DND-41 (cell line): ENCODE measurements around the gene CDHR2.

ENCODE experiments used
- EZH2 ChIP-seq: IDR thresholded peaks from 3 replicates; pipeline ENCODE4 v1.6.1; 2012; ENCODE audit warnings: borderline replicate concordance, low read depth, mild to moderate bottlenecking, moderate library complexity, low read length, inconsistent platforms; ENCODE audit not compliant: severe bottlenecking
- TF ChIP-seq, protein P1 (sequence below): IDR thresholded peaks from 2 replicates; pipeline ENCODE4 v1.5.1; 2012; ENCODE audit warnings: borderline replicate concordance, low read length, moderate library complexity, mild to moderate bottlenecking; ENCODE audit not compliant: poor library complexity, severe bottlenecking; ENCODE audit errors: extremely low read depth

DNA sequence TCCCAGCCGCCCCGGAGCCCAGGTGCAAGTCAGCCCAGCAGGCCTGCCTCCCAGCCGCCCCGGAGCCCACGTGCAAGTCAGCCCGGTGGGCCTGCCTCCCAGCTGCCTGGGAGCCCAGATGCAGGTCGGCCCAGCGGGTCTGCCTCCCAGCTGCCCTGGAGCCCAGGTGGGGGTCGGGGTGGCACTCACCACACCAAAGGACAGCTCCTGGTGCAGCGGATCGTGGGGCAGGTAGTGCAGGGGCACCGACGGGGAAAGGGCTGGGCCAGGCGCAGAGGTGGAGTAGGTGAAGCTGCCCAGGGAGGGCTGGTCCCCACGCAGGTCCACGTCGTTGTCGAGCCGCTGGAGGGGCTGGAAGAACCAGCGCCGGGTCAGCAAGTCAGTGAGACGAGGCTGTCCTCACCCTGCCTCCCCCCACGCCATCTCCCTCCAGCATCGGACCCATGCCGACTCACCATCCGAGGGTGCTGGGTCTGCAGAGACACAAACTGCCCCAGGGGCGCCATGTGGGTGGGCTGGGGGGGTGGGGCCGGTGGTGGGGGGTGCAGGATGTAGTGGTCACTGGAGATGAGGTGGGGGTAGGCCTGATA, 18.7 kb upstream of the CDHR2 start:
- TF ChIP-seq, protein P1, sequence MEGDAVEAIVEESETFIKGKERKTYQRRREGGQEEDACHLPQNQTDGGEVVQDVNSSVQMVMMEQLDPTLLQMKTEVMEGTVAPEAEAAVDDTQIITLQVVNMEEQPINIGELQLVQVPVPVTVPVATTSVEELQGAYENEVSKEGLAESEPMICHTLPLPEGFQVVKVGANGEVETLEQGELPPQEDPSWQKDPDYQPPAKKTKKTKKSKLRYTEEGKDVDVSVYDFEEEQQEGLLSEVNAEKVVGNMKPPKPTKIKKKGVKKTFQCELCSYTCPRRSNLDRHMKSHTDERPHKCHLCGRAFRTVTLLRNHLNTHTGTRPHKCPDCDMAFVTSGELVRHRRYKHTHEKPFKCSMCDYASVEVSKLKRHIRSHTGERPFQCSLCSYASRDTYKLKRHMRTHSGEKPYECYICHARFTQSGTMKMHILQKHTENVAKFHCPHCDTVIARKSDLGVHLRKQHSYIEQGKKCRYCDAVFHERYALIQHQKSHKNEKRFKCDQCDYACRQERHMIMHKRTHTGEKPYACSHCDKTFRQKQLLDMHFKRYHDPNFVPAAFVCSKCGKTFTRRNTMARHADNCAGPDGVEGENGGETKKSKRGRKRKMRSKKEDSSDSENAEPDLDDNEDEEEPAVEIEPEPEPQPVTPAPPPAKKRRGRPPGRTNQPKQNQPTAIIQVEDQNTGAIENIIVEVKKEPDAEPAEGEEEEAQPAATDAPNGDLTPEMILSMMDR = no peak
- no peak for TF ChIP-seq EZH2
